ENCODE results near the gene S100A4.

The S100A4 gene

GRCh38 chr1:153503766-153504165 lies 41.8 kb downstream of the S100A4 start:
- no peak for DNase-seq

GRCh38 chr1:153498746-153499145 lies 46.9 kb downstream of the S100A4 start:
- no peak for DNase-seq

GRCh38 chr1:153495536-153495935 lies 50.1 kb downstream of the S100A4 start:
- DNase-seq: no peak

- peak; percentile 37 to 86 (median 68) for DNase-seq
Observed at GRCh38 chr1:153494976-153495535, 50.5 kb downstream of the S100A4 start.

Measured in activated naive CD4-positive, alpha-beta T cell (primary cell).